Measurements from ENCODE around the gene ANKZF1.

ANKZF1 gene

GRCh38 chr2:219282943-219283581 is 53.5 kb downstream of the ANKZF1 start:
- DNase-seq (ENCODE audit: low read depth), result no peak

GRCh38 chr2:219284501-219285372 is 55.1 kb downstream of the ANKZF1 start:
- DNase-seq (ENCODE audit: low read depth), result no peak

- no peak for DNase-seq (ENCODE audit: low read depth)
Observed at GRCh38 chr2:219285373-219285735, 55.7 kb downstream of the ANKZF1 start.

DNA sequence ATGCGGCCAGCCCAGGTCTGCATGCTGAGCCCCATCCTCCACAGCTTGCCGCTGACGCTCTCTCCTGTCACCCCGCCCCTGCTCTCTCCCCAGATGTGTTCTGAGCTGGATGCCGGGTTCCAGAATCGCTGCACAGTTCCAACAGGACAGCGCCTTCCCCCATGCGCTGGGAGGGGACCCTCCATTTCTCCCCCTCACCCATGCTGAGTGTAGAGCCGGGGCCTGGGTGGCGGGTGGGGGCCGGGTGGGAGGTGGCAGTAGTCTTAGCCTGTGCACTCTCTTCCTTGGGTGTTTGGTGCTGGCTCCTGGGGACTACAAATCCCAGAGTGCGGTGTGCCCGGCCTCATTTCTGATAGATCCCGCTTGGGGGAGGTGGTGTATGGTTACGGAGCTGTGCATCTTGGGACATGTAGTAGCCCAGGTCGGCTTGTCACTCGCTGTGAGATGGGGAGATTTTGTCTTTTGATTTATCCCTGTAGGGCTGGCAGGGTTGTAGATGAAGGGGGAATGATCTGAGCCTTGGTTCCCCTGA is 56.4 kb downstream of the ANKZF1 start:
- DNase-seq (ENCODE audit: low read depth), result no peak

Measured in activated T-cell treated with anti-CD3 and anti-CD28 coated beads for 48 hours (primary cell).